HUDEP-2 (cell line): ENCODE data around the gene RERG.

ENCODE experiments used
- DNase-seq, 76 experiments: peaks; one replicate each; lab custom pipeline; 2025; ENCODE audit not compliant: unreplicated experiment in 76 of 76; lab: John Stamatoyannopoulos, UW

Gene RERG

GRCh38 chr12:15220451-15220850, 766 bp downstream of the RERG start:
- no peak for DNase-seq

DNA sequence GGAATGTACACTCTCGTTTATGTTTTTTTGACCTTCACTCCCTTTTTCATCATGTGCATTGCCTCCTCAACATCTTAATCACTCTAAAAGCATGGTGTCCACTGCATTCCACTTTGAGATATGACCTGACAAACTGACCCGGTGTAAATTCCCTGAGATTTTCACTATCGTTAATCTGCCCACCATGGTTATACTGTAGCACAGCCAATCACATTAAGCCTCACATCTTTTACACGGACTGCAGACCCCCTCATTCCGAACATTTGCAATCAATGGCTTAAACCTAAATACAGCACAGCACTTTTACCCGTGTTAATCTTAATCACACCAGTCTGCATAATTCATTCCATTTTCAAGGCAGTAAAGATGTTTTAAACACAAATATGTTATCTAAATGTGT, 2.4 kb downstream of the RERG start:
- no peak for DNase-seq

- DNase-seq: no peak
Observed at GRCh38 chr12:15216036-15216889, 5.0 kb downstream of the RERG start.

DNA sequence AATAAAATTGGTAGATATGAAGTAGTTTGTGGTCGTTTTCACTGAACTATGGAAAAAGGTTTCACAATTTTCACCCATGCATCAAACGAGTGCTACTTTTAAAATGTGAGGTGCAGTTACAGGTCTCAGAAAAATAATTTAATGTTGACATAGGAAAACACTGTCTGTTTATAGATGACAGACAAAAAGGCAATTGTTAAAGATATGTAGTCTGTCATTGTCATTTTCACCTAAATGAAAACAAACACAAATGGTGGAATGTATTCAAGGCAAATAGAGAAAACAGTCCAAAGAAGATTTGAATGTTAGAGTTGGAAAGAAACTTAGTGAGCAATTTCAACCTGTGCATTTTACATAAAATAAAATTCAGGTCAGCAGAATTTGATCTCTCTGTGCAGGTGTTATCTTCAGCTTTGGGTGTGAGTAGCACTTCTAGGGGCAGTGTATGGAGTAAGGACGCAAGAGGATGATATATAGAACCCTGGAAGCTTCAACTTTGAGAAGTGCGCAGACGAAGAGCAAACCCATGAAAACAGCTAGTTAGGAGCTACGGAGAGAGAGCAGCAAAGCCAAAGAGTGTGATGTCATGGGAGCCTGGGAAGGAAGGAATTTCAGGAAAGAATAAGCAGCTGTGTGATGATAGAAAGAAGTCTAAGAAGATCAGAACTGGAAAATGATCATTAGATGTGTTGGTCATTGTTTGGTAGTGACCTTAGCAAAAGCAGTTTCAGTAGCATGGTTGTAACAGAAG, 6.2 kb downstream of the RERG start:
- DNase-seq: no peak

- DNase-seq: no peak
Observed at GRCh38 chr12:15212930-15213329, 8.3 kb downstream of the RERG start.

- no peak for DNase-seq
Observed at GRCh38 chr12:15209782-15210181, 11.4 kb downstream of the RERG start.

GRCh38 chr12:15208871-15209656, 12.2 kb downstream of the RERG start:
- DNase-seq: no peak

DNA sequence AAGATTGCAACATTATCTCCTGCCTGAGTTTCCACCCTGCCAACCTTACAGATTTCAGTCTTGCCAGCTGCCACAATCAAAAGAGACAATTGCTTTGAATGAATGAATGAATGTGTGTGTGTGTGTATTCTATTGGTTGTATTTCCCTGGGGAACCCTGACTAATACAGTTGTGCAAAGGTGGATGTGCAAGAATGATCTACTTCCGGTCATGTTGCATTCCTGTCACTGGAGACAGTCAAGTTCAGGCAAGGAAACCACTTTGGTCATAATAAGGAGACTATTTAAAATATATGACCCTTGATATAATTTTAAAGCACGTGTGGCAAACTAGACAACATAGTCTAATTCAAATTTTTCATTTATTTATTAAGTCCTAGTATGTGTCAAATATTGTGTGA, 13.1 kb downstream of the RERG start:
- DNase-seq: no peak

- no peak for DNase-seq
Observed at GRCh38 chr12:15206831-15207389, 14.3 kb downstream of the RERG start.

GRCh38 chr12:15206338-15206737, 14.9 kb downstream of the RERG start:
- no peak for DNase-seq

DNA sequence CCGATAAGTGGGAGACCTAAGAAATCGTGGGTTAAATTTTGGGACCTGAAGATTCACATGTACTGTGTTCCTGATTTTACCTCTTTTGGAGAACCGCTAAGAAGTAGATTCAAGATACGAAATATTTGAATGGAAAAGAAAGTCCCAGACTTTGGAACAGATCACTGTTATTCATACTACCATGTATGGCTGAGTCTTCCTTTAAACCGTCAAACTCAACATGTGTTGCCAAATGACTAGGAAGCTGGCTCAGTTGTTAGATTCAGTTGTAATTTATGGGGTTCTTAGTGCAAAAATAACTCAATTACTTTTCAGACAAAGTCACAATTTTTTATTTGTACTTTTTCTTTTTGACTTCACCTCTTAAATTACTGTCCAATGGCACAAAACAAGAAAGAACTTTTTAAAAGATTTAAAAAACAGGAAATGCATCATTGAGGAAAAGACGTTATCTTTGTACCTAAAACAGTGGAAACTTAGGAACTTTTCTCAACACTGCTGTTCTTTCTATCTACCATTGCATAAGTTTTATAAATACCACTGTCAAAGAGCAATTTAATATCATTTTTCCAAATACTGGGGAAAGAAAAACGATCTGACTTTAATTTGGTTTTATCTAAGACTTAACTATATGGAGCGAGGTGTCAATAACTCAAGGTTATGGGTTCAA, 15.7 kb downstream of the RERG start:
- DNase-seq: no peak

DNA sequence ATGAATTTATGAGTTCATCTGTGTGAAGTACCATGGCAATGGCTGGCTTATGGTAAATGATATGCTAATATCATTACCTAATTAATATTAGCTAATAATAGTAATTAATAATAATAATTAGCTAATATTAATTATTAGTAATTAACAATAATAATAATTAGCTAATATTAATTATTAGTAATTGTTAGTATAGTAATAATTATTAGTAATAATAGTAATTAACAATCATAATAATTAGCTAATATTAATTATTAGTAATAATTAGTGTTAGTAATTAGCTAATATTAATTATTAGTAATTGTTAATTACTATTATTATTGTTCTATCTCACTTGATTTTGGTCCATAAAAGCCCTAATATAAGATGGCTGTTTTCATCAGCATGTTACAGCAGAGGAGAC, 19.8 kb downstream of the RERG start:
- no peak for DNase-seq

- DNase-seq: no peak
Observed at GRCh38 chr12:15201056-15201455, 20.2 kb downstream of the RERG start.

- no peak for DNase-seq
Observed at GRCh38 chr12:15200641-15201040, 20.6 kb downstream of the RERG start.

DNA sequence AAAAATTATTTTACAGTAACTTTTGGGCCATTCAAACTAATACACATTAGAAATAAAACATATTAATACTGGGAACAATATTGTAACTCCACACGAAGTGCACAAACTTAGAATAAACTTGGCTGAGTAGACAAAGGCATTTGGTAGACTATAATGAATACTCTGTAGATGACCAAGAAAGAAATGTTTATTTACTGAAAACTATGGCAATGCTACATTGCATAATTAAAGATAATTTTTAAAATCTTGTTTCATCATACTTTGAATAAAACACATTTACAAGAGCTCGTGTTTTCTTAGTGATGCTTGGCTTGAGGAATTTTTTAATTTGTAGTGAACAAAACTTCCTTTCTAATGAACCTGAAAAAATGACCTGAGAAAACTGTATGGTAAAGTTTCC, 21.3 kb downstream of the RERG start:
- no peak for DNase-seq

DNA sequence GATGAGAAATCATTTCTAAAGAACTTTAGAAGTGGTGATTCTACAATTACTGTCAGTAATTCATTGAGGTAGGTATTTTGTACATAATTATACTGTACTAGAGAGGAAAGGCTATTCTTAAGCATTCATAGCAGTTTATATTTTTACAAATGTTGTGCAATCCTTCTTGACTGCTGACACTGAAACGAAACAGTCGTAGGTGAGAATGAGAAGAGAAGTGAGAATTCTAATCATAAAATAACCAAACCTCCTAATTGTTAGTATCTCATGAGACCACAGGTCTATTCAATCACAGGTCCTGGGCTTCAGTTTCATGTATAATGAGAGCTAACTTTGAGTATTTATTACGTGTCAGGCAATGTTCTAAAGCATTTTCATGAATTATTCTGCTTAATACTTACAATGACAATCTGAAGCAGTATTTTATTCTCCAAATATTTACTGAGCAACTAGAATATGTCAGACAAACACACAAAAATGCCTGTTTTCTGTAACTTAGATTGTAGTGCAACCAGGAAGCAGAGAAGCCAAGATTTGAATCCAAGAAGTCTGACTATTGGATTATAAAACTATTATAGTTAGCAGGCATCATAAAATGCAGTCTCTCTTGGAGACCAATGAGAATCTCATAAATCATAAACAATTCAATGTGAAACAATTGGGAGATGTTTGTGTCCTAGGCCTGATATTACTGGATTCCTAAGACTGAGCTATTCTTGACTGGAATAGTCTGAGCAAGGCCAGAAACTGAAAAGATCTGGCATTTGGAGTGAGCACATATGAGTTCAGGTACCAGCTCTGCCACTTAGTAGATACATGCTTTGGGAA, 24.3 kb downstream of the RERG start:
- DNase-seq: no peak

GRCh38 chr12:15196221-15196620, 25.0 kb downstream of the RERG start:
- no peak for DNase-seq

GRCh38 chr12:15194456-15195368, 26.5 kb downstream of the RERG start:
- no peak for DNase-seq

DNA sequence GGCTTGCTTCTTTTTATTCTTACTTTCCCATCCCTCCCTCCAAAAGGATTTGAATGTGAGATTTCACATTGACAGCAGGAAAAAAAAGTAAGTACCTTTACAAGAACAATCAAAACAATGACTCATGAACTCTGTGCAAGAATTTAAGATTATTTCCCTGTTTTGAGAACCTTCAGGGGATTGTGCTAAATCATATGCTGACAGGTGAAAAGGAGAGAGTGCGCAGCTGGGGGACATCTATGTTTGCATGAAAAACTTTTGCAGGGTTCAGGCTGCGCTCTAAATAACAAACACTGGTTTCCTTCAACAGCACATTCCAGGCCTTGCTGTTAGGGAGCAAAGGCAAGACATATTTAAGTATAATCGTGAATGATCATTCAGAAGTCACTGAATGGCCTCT, 27.3 kb downstream of the RERG start:
- DNase-seq: no peak
